Pancreas (tissue), 10 donors: ENCODE measurements around the gene CMIP. TPM values are rescaled to one million over a fixed set of nuclear protein-coding genes. Genes with fewer than 3 reads are reported as not detected.
"Not testable (repeated sequence)": the region's sequence is repeated elsewhere in the genome, so short reads cannot be mapped to it uniquely, and the experiment has no call there.

Source experiments
- ATAC-seq, 4 donors: fragments of 200-7000 bp; cut with Tn5 transposase; one replicate each; pipeline versions ENCODE4 v1.8.0 to v1.9.1; 2020; ENCODE audit warnings: mild to moderate bottlenecking in 4 of 4, moderate library complexity in 4 of 4
- DNase-seq, 6 donors: peaks; one replicate each; pipeline ENCODE4 v3.0.0-alpha.2; 2020
- FAIRE-seq: peaks from 2 replicates; lab custom pipeline; 2012; peaks lifted over from hg19 to GRCh38; lab: Jason Lieb, UNC
- H3K27ac ChIP-seq, 4 donors: fragments of 200-600 bp; sonication (generic); 1 replicate in 3 of 4; 2 replicates in 1 of 4; pipeline versions ENCODE4 v1.5.0 to v1.8.0; 2020
- H3K27me3 ChIP-seq, 4 donors: fragments of 200-600 bp; one replicate each; pipeline ENCODE4 v1.8.0; 2021
- H3K36me3 ChIP-seq, 3 donors: fragments of 200-600 bp; sonication (generic) in 1 of 3; one replicate each; pipeline versions ENCODE4 v1.5.0 to v1.8.0; 2020 to 2021
- H3K4me1 ChIP-seq, 3 donors: fragments of 200-600 bp; one replicate each; pipeline ENCODE4 v1.8.0; 2021
- H3K4me3 ChIP-seq, 4 donors: fragments of 200-600 bp; sonication (generic) in 2 of 4; one replicate each; pipeline versions ENCODE4 v1.5.0 to v1.8.0; 2020 to 2021
- H3K9me3 ChIP-seq, 4 donors: fragments of 200-600 bp; one replicate each; pipeline ENCODE4 v1.8.0; 2021
- WGBS, 2 donors: extraction: QIAGEN DNeasy Blood & Tissue Kit; methylation state at CpG; one replicate each; pipeline ENCODE4 v1.1.7; 2013; 5-methylcytosine and 5-hydroxymethylcytosine counted together
- intact Hi-C, 3 donors: fragments of 100-400 bp; cut with DNase I; formaldehyde crosslinking; loops; one replicate each; pipeline versions ENCODE4 v1.11.1 to v1.14.2; 2022
- polyA plus RNA-seq, 2 donors: library from polyadenylated mRNA; stranded (reverse); fragments of 200-250 nt; gene quantifications; one replicate each; pipeline ENCODE4 v1.2.3, GENCODE V29; 2013
- total RNA-seq, 6 donors: library from RNA; stranded (reverse); fragmentation: NEBNext Ultra II Directional in 4 of 6; extraction: Animal tissue kit (Norgen Biotek cat#: 25700) in 4 of 6; gene quantifications; one replicate each; pipeline versions ENCODE4 v1.2.1 to v1.2.4, GENCODE V29; 2021 to 2023
- TF ChIP-seq, protein P1 (sequence below), 4 donors: fragments of 200-600 bp; sonication (generic) in 3 of 4; IDR thresholded peaks; one replicate each; pipeline versions ENCODE4 v1.5.0 to v1.8.0; 2021; ENCODE audit warnings: antibody characterized with exemption in 4 of 4
- donor health status: healthy with polysubstance abuse.
- donor health status: DM: no; HTN: no; CAD: no; lungs with moderate emphysema.
- donor health status: DM: no; HTN: no; CAD: no.
- donor health status: control.
- donor health status: control.
- donor health status: Bipolar disorder and iron deficiency.
- donor health status: DM: yes; HTN: yes; CAD: no.
- donor health status: DM: no; HTN: no; CAD: no.
- donor health status: DM: no; HTN: no; CAD: no.
- donor health status: DM: yes; HTN: yes; CAD: no.

The CMIP gene
- total and polyA plus RNA-seq, 8 donors, result 9.7 to 37.0 (median 21.5) TPM

DNA sequence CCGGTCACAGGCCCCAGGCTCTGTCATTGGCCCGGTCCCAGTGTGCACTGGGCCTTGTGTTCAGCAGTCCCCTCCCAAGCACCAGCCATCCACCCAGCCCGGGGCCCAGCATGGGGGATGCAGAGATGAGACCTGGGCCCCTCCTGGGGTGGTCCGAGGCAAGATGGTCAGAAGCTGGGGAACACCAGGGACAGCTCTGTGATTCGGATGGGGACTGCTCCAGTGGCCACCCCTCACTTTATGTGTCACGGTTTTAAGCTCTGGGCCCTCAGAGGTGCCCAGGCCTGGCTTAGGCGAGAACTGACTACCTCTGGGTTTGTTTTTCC, 242.5 kb downstream of the CMIP start:
- WGBS, 2 donors, result 96 to 98% methylated on average over 7 of the region's 7 CpGs
- intact Hi-C loops, result no loop called here
- H3K27me3 ChIP-seq, result no peaks in the 10 kb centered on the region
- DNase-seq (peak in 1 of 6 donors; percentile 58), FAIRE-seq (no peak), ATAC-seq (no peak)
- H3K36me3 ChIP-seq, result peaks cover 0 to 3% (median 0%) of the 10 kb centered on the region in 3 donors
- TF ChIP-seq, protein P1, sequence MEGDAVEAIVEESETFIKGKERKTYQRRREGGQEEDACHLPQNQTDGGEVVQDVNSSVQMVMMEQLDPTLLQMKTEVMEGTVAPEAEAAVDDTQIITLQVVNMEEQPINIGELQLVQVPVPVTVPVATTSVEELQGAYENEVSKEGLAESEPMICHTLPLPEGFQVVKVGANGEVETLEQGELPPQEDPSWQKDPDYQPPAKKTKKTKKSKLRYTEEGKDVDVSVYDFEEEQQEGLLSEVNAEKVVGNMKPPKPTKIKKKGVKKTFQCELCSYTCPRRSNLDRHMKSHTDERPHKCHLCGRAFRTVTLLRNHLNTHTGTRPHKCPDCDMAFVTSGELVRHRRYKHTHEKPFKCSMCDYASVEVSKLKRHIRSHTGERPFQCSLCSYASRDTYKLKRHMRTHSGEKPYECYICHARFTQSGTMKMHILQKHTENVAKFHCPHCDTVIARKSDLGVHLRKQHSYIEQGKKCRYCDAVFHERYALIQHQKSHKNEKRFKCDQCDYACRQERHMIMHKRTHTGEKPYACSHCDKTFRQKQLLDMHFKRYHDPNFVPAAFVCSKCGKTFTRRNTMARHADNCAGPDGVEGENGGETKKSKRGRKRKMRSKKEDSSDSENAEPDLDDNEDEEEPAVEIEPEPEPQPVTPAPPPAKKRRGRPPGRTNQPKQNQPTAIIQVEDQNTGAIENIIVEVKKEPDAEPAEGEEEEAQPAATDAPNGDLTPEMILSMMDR (IDR thresholded peaks at IDR 0.05), result no peak
- H3K9me3 ChIP-seq, result no peaks in the 10 kb centered on the region
- H3K4me1 ChIP-seq, result no peaks in the 10 kb centered on the region
- no peak overlapping the region for H3K27ac ChIP-seq
- H3K4me3 ChIP-seq, result no peak overlapping the region

- H3K4me1 ChIP-seq, result no peaks in the 10 kb centered on the region
- DNase-seq, result no peak
- no peaks in the 10 kb centered on the region for H3K9me3 ChIP-seq
- no peak for FAIRE-seq
- WGBS, 2 donors, result 74 to 84% methylated on average over 7 of the region's 7 CpGs
- H3K27me3 ChIP-seq, result no peaks in the 10 kb centered on the region
- TF ChIP-seq, protein P1 (IDR thresholded peaks at IDR 0.05), result no peak
- H3K36me3 ChIP-seq, result peaks cover 0 to 14% (median 0%) of the 10 kb centered on the region in 3 donors
- ATAC-seq, result peak in 1 of 4 donors; percentile 12
- H3K4me3 ChIP-seq, result no peak overlapping the region
- H3K27ac ChIP-seq, result no peak overlapping the region
- intact Hi-C loops, result no loop called here
Observed at GRCh38 chr16:81688182-81688581, 243.6 kb downstream of the CMIP start.

DNA sequence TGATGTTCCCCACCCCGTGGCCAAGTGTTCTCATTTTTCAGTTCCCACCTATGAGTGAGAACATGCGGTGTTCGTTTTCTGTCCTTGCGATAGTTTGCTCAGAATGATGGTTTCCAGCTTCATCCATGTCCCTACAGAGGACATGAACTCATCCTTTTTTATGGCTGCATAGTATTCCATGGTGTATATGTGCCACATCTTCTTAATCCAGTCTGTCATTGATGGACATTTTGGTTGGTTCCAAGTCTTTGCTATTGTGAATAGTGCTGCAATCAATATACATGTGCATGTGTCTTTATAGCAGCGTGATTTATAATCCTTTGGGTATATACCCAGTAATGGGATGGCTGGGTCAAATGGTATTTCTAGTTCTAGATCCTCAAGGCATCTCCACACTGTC, 244.2 kb downstream of the CMIP start:
- intact Hi-C loops, H3K4me1 ChIP-seq, H3K4me3 ChIP-seq, ATAC-seq, FAIRE-seq, DNase-seq, H3K27me3 ChIP-seq, H3K9me3 ChIP-seq, H3K27ac ChIP-seq: not testable (repeated sequence)
- WGBS, 2 donors, result 79 to 91% methylated on average over 5 of the region's 5 CpGs
- H3K36me3 ChIP-seq, result peaks cover 0 to 20% (median 0%) of the 10 kb centered on the region in 3 donors

GRCh38 chr16:81692021-81692420, 247.4 kb downstream of the CMIP start:
- DNase-seq, result no peak
- no peak for FAIRE-seq
- WGBS, 2 donors, result 94 to 96% methylated on average over 16 of the region's 16 CpGs
- Histone ChIP-seq H3K4me1 (no peaks in the 10 kb centered on the region), H3K36me3 (peaks cover 0 to 22% (median 0%) of the 10 kb centered on the region in 3 donors), H3K4me3 (no peak overlapping the region), H3K27ac (no peak overlapping the region), H3K27me3 (no peaks in the 10 kb centered on the region), H3K9me3 (no peaks in the 10 kb centered on the region)
- intact Hi-C loops, result no loop called here
- ATAC-seq, result peak in 1 of 4 donors; percentile 11
- TF ChIP-seq, protein P1 (IDR thresholded peaks at IDR 0.05), result no peak

GRCh38 chr16:81692571-81692970, 248.0 kb downstream of the CMIP start:
- H3K27ac ChIP-seq, result no peak overlapping the region

More at GRCh38 chr16:81692571-81692970, 248.0 kb downstream of the CMIP start:
- 94 to 97% methylated on average over 15 of the region's 15 CpGs for WGBS, 2 donors
- DNase-seq (no peak), ATAC-seq (no peak), FAIRE-seq (no peak)
- H3K27me3 ChIP-seq, result no peaks in the 10 kb centered on the region
- H3K4me1 ChIP-seq, result no peaks in the 10 kb centered on the region
- H3K9me3 ChIP-seq, result no peaks in the 10 kb centered on the region
- no peak overlapping the region for H3K4me3 ChIP-seq
- TF ChIP-seq, protein P1 (IDR thresholded peaks at IDR 0.05), result no peak
- peaks cover 0 to 22% (median 0%) of the 10 kb centered on the region in 3 donors for H3K36me3 ChIP-seq
- intact Hi-C loops, result no loop called here
